Sciatic nerve (tissue), 2 donors: ENCODE measurements around the gene VWF. TPM values are rescaled to one million over a fixed set of nuclear protein-coding genes. Genes with fewer than 3 reads are reported as not detected.
A peak's percentile ranks its signal among the peaks of the same experiment; 100 is the strongest.

Experiments used
- ATAC-seq: fragments of 200-7000 bp; cut with Tn5 transposase; one replicate; pipeline ENCODE4 v1.9.1; 2020; ENCODE audit warnings: mild to moderate bottlenecking, moderate library complexity
- DNase-seq: peaks from one replicate; pipeline ENCODE4 v3.0.0-alpha.2; 2020; ENCODE audit warnings: low spot score
- intact Hi-C: fragments of 100-400 bp; cut with DNase I; formaldehyde crosslinking; loops from one replicate; pipeline ENCODE4 v1.14.2; 2022
- total RNA-seq: library from RNA; stranded (reverse); fragmentation: NEBNext Ultra II Directional; extraction: Animal tissue kit (Norgen Biotek cat#: 25700); gene quantifications from one replicate; pipeline ENCODE4 v1.2.1, GENCODE V29; 2021
- donor health status: DM: no; HTN: no; CAD: no.
- donor health status: DM: no; HTN: no; CAD: no.

VWF gene
- total RNA-seq, 1 donor from 2014 or later = 655 TPM

- DNase-seq (peak; percentile 32), ATAC-seq (no peak)
- intact Hi-C loops = no loop called here
These were observed 38.6 kb downstream of the VWF start for GRCh38 chr12:6085841-6086240.

- intact Hi-C loops = loop anchor here (5.0 kb wide), 1 partner anchor 857 kb away; the partner anchor contains the start of genes C12orf57 and RNU7-1
These were observed 39.5 kb downstream of the VWF start for GRCh38 chr12:6084969-6085450.

GRCh38 chr12:6084261-6084968, 40.1 kb downstream of the VWF start:
- DNase-seq (peak; percentile 58), ATAC-seq (peak; percentile 62)

More at GRCh38 chr12:6084969-6085450, 39.5 kb downstream of the VWF start:
- no peak for ATAC-seq
- peak; percentile 33 for DNase-seq

GRCh38 chr12:6083601-6084000, 40.9 kb downstream of the VWF start:
- intact Hi-C loops = loop anchor here (5.0 kb wide), 1 partner anchor 859 kb away; the partner anchor contains the start of genes C12orf57 and RNU7-1
- no peak for ATAC-seq
- peak; percentile 39 for DNase-seq

More at GRCh38 chr12:6084261-6084968, 40.1 kb downstream of the VWF start:
- intact Hi-C loops = loop anchor here (5.0 kb wide), 1 partner anchor 858 kb away; the partner anchor contains the start of genes C12orf57 and RNU7-1

GRCh38 chr12:6082613-6083012, 41.9 kb downstream of the VWF start:
- intact Hi-C loops = loop anchor here (5.0 kb wide), 1 partner anchor 860 kb away; the partner anchor contains the start of genes C12orf57 and RNU7-1
- DNase-seq (peak; percentile 13), ATAC-seq (no peak)

GRCh38 chr12:6080149-6081045, 44.1 kb downstream of the VWF start:
- ATAC-seq (no peak), DNase-seq (peak; percentile 40)
- intact Hi-C loops = loop anchor here (5.0 kb wide), 1 partner anchor 862 kb away; the partner anchor contains the start of genes C12orf57 and RNU7-1

GRCh38 chr12:6078398-6079096, 45.9 kb downstream of the VWF start:
- ATAC-seq (peak; percentile 31), DNase-seq (no peak)
- intact Hi-C loops = no loop called here

GRCh38 chr12:6077692-6078083, 46.8 kb downstream of the VWF start:
- DNase-seq (no peak), ATAC-seq (no peak)
- intact Hi-C loops = no loop called here

- intact Hi-C loops = no loop called here
- DNase-seq (no peak), ATAC-seq (no peak)
These were observed 47.4 kb downstream of the VWF start for GRCh38 chr12:6076776-6077691.

GRCh38 chr12:6076346-6076745, 48.1 kb downstream of the VWF start:
- intact Hi-C loops = no loop called here
- DNase-seq = no peak
- no peak for ATAC-seq

- DNase-seq (no peak), ATAC-seq (peak; percentile 43)
- intact Hi-C loops = no loop called here
These were observed 49.4 kb downstream of the VWF start for GRCh38 chr12:6074979-6075585.

GRCh38 chr12:6074427-6074826, 50.0 kb downstream of the VWF start:
- no peak for ATAC-seq
- intact Hi-C loops = no loop called here
- DNase-seq = no peak

GRCh38 chr12:6073426-6073825, 51.0 kb downstream of the VWF start:
- intact Hi-C loops = no loop called here
- DNase-seq = no peak
- no peak for ATAC-seq

- DNase-seq (no peak), ATAC-seq (no peak)
- intact Hi-C loops = no loop called here
These were observed 52.1 kb downstream of the VWF start for GRCh38 chr12:6072302-6072752.

GRCh38 chr12:6071589-6071988, 52.9 kb downstream of the VWF start:
- intact Hi-C loops = no loop called here
- ATAC-seq (no peak), DNase-seq (no peak)

GRCh38 chr12:6070472-6071257, 53.8 kb downstream of the VWF start:
- DNase-seq (no peak), ATAC-seq (no peak)
- intact Hi-C loops = no loop called here
